Astrocyte (in vitro differentiated cells and primary cell): ENCODE results near the gene THADA.

Experiments
- EZH2 ChIP-seq: IDR thresholded peaks from 2 replicates; pipeline ENCODE4 v1.6.1; 2012; ENCODE audit warnings: mild to moderate bottlenecking, low read length, inconsistent platforms; ENCODE audit not compliant: insufficient read depth
- TF ChIP-seq, protein P1 (sequence below): IDR thresholded peaks from 2 replicates; pipeline ENCODE4 v1.5.1; 2011; ENCODE audit warnings: low read depth, mild to moderate bottlenecking, inconsistent platforms, low read length, moderate library complexity; ENCODE audit not compliant: insufficient read depth

DNA sequence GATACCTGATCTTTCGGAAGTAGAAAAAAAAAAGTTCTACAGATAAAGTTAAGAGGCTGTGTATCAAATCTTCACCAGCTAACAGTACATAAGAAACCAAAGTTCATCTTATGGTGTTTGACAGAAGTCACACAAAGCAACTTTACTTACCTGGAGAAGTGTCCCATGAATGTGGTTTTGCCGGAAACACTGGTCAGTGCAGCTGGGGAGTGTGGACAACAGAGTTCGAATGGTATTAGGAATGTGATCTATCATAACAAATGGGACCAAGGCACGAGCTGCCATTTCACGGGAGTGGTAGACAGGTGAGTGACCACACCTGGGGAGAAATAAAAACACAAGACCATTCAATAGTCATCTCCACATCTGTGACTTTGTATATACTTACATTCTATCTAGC is 198.0 kb downstream of the THADA start:
- TF ChIP-seq, protein P1, sequence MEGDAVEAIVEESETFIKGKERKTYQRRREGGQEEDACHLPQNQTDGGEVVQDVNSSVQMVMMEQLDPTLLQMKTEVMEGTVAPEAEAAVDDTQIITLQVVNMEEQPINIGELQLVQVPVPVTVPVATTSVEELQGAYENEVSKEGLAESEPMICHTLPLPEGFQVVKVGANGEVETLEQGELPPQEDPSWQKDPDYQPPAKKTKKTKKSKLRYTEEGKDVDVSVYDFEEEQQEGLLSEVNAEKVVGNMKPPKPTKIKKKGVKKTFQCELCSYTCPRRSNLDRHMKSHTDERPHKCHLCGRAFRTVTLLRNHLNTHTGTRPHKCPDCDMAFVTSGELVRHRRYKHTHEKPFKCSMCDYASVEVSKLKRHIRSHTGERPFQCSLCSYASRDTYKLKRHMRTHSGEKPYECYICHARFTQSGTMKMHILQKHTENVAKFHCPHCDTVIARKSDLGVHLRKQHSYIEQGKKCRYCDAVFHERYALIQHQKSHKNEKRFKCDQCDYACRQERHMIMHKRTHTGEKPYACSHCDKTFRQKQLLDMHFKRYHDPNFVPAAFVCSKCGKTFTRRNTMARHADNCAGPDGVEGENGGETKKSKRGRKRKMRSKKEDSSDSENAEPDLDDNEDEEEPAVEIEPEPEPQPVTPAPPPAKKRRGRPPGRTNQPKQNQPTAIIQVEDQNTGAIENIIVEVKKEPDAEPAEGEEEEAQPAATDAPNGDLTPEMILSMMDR: no peak
- no peak for TF ChIP-seq EZH2
